Stimulated activated CD4-positive, alpha-beta T cell treated with anti-CD3 and anti-CD28 coated beads, TNF-alpha, amount 100 ng/mL, for 4 hours (primary cell): ENCODE results near the gene SCARB2.
"Not testable (repeated sequence)": the region's sequence is repeated elsewhere in the genome, so short reads cannot be mapped to it uniquely, and the experiment has no call there.

Experiments
- DNase-seq, 3 experiments: peaks; one replicate each; pipeline ENCODE4 v3.0.0-alpha.2; 2020; ENCODE audit warnings: low read depth in 3 of 3

SCARB2 gene, protein sequence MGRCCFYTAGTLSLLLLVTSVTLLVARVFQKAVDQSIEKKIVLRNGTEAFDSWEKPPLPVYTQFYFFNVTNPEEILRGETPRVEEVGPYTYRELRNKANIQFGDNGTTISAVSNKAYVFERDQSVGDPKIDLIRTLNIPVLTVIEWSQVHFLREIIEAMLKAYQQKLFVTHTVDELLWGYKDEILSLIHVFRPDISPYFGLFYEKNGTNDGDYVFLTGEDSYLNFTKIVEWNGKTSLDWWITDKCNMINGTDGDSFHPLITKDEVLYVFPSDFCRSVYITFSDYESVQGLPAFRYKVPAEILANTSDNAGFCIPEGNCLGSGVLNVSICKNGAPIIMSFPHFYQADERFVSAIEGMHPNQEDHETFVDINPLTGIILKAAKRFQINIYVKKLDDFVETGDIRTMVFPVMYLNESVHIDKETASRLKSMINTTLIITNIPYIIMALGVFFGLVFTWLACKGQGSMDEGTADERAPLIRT

DNA sequence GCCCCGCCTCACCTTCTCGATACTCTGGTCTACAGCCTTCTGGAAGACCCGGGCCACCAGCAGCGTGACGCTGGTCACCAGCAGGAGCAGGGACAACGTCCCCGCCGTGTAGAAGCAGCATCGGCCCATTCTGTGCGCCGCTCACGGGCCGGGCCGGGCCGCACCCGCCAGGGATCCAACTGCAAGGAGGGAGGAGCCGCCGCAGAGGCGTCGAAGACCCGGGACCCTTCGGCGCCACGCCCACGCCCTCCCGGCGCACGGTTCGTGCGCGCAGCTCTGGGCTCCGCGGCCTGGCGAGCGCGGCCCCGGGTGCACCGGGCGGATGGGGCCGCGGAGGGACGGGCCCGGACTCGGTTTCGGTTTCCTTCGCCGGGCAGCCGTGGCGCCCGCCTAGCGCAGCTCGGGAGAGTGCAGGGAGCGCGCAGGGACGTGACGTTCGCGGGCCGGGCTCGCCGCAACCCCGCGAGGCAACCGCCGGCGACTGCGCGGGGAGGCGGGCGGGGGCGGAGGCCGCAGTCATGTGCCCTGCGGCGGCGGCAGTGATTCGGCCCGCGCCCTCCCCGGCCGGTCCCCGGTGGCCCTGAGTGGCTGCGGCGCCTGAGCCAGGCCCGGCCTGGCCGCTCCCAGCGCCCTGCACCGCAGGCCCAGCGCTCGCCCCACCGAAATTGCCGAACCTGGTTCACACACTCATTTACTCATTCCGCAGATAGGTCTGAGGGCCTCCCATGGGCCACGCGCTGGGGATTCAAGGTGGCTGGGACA, at the start of gene SCARB2:
SCARB2 (minus strand) TSS at position 410 of the 762 bp plus-strand sequence; CDS start at position 129, 281 bp downstream.
- peak; percentile 28 to 63 (median 48) for DNase-seq

DNA sequence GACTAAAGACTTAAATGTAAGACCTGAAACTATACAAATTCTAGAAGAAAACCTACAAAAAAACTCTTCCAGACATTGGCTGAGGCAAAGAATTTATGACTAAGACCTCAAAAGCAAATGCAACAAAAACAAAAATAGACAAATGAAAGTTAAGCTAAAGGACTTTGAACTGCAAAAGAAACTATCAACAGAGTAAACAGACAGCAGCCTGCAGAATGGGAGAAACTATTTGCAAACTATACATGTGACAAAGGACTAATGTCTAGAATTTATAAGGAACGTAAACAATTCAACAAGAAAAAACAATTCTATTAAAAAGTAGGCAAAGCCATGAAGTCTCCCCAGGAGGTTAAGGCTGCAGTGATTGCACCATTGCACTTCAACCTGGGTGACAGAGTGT, 46.9 kb upstream of the SCARB2 start:
- DNase-seq = no peak

DNA sequence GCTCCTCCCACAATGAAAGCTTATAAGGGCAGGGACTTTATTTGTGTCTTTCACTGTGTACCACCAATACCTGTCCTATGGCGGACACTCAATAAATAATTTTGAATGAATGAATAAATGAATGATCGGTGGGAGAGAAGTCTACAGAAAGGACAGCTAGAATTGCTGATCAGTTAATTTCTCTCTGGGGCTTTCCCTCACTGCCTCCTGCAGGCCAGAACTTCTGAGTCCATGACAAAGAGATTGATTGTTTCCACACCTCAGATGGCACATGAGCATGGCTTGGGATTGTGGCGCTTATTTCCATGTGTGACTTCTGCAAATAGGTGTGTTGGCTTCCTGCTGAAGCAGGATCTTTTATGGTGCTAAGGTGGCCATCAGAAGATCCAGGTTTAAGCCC, 44.2 kb upstream of the SCARB2 start:
- DNase-seq = no peak

DNA sequence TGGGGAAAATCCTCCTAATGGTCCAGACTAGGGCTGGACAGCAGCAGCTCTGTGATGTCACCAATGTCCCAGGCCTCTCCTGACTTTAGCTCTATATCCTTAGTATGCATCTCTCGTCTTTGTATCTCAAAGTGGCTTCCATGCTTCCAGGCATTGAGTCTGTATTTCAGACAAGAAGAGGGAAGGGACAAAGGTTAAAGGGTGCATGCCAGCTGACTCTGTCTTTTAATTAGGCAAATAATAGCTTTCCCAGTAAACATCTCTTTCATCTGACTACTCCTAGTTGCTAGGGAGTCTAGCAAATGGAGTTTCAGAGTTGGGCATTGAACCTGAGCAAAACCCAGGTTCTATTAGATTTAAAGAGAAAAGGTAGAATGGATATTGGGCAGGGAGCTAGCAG, 43.3 kb upstream of the SCARB2 start:
- no peak for DNase-seq

DNA sequence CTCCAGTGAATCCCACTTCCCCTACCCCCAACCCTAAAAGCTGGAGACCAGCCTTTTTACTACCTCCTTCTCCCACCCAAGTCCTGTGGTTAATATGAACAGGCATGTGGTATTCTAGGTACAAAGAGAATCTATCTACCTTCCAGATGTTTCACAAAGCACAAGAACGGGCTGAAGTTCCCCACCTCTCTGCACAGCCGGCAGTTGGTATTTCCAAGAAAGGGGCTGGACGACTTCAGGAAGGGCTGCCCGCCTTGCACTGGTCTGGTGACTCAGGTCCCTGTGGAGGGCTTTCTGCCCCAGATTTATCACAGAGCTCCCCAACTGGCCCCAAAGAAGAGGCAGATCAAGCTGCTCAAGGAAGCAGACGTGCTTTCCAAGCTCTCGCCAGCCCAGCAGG, 42.4 kb upstream of the SCARB2 start:
- DNase-seq = no peak

DNA sequence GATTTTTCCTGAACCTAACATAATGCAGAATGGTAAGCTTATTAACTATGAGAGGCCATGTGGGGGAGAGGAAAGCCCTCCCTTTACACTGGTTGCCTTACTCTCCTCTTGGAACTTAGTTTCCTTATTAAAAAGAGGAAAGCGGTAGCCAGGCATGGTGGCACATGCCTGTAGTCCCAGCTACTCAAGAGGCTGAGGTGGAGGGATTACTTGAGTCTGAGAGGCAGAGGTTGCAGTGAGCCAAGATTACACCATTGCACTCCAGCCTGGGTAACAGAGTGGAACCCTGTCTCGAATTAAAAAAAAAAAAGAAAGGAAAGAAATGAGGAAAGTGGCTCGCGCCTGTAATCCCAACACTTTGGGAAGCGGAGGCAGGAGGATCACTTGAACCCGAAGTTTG, 39.9 kb upstream of the SCARB2 start:
- no peak for DNase-seq

DNA sequence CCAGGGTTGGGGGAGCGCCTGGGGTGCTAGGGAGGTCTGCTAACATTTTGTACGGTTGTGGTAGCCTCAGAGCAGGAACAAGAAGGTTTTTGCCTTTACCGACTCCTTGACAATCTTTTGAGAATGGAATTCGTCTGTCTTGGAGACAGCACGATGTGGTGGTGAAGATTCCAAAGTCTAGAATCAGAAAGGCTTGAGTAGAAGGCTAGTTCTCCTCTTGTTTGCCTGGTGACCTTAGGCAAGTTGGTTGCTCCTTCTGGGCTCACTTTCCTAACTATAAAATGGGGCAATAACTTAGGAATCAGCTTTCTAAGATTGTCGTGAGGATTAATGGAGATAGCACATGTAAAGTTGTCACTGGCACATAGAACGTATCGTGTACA, 38.6 kb upstream of the SCARB2 start:
- no peak for DNase-seq

DNA sequence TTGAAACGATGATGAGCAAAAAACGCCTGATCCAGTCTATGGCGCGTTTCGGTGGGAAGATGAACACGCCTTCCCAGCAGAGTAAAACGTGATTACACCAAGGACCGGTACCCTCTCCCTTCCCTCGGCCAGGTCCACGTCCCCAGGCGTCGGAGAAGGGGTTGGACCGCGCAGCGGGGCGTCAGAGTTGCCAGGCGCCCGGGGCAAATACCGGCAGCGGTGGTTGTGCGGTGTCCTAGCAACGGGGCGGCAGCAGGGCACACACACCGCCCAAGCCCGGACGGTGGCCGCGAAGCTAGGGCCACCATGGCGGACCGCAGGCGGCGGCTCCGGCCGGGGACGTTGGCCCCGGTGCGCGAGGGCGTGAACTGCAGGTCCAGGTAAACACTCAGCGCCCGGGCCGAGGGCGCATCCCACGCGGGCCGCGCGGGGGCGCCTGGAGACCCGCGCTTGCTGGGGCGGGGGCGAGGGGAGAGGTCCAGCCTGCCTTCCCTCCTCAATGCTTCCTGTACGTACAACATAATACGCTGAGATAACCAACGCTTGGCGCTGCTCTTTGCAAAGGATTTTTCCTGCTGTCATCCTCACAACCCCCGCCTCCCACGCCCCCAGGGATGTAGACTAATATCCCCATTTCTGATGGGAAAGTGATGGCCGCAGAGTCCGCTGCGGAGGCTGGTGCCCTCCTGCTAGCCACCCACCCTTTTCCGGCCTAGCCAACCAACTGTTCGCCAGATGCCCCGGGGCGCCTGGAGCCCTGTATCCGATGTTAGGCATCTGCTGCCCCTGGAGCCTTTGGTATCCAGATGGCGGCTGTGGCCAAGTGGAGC, 38.0 kb upstream of the SCARB2 start, which contains the start of gene FAM47E:
FAM47E (plus strand) TSS at position 281 of the 830 bp plus-strand sequence; CDS start at position 307, 26 bp downstream.
- DNase-seq = peak in 1 of 3 experiments; percentile 4

DNA sequence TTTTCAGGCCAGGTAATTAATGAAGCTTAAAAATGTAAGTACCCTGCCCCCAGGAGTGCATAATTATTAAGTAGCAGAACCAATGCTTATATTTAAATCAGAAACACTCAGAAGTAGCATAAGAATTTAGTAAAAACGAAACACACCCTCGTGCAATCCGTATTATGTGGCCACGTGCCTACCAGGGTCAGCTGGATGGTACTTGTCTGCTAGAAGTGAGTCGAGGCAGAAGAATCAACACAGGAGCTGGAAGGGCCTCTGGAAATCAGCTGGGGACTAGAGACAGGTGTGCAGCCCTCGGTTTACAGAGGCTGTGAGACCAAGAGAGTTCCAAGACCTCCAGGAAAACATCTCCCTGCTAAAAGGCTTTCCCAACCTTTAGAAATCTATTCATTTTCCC, 37.3 kb upstream of the SCARB2 start:
- no peak for DNase-seq

DNA sequence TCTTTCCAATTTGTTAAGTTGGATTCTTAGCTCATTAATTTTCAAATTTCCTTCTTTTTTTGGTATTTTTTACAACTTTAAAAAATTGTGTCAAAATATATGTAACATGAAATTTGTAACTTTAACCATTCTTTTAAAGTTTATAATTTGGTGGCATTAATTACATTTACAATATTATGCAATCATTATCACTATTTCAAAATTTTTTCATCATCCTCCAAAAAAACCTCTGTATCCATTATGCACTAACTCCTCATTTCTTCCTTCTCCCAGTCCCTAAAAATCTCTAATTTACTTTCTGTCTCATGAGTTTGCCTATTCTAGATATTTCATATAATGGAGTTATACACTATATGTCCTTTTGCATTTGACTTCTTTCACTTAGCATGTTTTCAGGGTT, 33.2 kb upstream of the SCARB2 start:
- DNase-seq = no peak

DNA sequence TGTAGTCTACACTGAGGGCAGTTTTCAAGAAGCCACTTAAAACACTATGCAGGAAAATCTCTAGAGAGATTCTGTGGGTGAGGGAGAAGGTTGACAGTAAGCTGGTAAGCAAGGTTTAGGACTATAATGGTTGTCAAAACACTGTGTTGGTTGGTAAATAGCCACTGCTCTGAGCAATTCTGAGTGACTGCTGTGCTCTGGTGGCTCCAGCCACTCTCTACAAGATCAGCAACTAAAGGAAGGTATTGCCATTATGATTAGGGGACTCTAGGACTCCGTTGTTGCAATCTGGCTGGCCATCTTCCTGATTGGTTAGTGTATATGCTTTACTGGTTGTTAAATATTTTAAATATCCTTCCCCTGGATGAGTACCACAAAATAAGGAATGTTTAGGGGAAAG, 32.4 kb upstream of the SCARB2 start:
- DNase-seq = no peak

DNA sequence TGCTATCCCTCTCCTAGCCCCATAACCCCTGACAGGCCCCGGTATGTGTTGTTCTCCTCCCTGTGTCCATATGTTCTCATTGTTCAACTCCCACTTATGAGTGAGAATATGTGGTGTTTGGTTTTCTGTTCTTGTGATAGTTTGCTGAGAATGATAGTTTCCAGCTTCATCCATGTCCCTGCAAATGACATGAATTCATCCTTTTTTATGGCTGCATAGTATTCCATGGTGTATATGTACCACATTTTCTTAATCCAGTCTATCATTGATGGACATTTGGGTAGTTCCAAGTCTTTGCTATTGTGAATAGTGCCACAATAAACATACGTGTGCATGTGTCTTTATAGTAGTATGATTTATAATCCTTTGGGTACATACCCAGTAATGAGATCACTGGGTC, 30.3 kb upstream of the SCARB2 start:
- not testable (repeated sequence) for DNase-seq

DNA sequence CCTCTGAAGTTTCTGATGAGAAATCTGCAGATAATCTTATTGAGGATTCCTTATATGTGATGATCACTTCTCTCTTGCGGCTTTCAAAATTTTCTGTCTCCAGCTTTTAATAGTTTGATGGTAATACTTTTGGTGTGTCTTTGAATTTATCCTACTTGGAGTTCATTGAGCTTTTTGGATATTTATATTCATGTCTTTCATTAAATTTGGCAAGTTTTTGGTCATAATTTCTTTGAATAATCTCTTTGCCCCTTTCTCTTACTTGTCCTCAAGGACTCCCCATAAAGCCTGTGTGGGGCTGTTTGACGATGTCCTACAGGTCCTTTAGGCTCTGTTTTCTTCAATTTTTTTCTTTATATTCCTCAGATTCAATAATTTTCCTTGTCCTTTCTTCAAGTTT, 26.6 kb upstream of the SCARB2 start:
- no peak for DNase-seq

DNA sequence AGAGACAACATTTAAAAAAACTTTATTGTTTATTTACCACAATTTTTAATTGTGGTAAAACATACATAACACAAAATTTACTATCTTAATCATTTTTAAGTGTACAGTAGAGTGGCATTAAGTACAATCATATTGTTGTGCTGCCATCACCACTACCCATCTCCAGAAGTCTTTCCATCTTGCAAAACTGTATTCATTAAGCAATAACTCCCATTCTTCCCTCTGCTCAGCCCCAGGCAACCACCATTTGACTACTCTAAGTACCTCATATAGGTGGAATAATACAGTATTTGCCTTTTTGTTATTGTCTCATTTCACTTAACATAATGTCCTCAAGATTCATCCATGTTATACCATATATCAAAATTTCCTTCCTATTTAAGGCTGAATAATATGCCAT, 25.1 kb upstream of the SCARB2 start:
- DNase-seq = no peak

DNA sequence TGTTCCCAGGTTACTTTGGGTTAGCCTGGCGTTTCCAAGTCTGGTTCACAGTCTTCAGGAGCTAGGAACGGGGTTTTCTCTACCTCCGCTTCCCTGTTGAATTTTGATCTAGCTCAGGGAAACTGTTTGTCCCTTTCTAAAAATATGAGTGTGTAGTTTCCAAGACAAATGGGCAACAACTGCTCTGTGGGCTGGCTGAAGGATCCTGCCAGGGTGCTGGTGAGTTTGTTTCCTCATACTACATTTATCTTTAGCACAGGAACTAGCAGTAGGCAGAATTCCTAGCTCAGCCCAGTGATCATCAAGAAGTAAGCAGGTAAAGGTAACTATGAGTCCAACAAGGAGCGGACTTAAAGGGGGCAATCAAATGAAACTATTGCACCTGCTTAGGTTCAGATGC, 24.6 kb upstream of the SCARB2 start:
- DNase-seq = no peak

DNA sequence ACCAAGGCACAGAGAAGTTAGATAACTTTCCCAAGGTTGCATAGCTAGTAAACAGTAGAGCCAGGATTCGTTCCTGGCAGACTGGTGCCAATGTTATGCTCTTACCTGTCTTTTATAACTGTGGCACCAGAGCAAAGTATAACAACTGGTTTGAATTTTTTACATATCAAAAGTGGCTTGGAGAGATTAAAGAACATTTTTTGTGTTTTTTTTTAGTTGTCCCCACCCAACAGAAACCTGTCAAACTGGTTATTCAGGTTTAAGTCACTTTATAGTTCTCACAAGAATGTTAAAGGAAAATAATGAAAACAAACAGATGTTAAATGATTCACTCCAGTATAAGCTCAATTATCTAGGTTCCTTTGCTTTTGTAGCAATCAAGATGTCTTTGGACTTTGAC, 22.3 kb upstream of the SCARB2 start:
- DNase-seq = no peak

DNA sequence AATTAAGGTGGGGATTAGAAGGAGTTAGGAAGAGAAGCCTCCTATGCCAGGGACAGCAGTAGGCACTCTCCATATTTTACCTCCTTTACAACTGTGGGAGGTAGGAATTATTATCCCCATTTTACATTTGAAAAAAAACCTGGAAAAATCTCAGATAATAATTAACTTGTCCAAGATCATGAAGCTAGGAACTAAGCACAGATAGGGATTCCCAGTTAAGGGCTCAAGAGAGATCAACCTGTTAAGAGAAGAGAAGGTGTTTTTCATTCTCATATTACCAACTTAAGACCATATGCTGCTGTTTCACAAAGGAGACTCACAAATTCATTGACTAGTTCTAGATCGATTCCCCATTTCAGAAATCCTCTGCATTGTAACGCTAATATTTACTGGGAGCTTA, 21.8 kb upstream of the SCARB2 start:
- no peak for DNase-seq

DNA sequence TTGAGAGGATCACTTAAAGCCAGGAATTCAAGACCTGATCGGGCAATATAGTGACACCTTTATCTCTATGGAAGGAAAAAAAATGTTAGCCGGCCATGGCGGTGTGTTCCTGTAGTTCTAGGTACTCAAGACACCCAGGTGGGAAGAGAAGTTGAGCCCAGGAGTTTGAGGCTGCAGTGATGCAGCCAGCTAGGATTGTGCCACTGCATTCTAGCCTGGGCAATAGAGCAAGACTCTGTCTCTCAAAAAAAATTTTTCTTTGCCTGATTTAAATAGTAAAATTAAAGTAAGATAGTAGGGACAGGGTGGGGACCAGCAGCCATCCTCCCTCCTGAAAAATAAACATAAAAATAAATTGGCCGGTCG, 21.0 kb upstream of the SCARB2 start:
- DNase-seq = no peak

DNA sequence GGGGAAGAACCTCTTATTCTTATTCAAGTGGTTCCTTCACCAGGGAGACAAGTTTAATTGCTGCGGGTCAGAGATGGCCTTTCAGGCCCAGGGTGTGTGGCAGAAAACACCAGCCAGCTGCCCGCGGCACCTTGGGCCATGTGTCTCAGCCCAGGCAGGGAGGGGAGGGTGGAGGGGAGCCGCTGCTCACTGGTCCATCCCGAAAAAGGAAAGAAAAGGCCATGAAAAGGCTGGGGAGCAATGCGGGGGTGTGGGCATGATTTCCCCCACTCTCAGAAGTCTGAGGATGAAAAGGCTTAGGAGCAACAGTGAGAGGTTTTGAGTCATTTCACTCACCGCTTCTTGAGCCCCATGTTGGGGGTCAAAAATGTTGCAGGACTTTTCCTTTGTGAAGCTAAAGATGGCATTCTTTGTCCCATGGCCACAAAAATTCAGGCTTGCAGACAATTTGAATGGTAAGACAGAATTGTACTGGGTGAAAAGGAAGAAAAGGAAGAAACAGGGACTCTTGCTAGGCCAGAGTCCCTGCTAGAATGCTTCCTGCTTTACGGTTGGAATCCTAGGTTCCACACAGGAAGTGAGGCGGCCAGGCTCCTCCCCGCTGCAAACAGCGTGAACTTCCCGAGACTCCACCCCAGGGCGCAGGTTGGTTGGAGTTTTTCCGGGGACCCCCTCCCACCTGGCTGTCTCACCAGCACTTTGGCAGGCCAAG, 20.5 kb upstream of the SCARB2 start:
- no peak for DNase-seq

DNA sequence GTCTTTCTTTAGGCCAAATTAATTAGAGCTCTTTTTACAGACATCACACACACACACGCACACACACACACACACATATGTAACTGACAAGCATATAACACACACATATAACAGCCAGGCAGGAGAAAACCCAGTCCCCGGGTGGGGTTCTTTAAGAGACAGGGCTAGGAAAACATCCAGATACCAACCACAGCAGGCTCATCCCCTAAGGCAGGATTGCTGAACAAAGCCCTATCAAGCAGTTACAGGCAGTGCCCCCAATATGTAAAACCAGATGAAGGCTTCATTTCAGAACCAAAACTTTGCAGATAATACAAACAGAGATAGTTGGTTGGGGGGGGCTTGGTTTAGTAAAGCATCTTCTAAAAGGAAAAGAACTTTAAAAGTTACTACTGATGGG, 19.9 kb upstream of the SCARB2 start:
- no peak for DNase-seq

DNA sequence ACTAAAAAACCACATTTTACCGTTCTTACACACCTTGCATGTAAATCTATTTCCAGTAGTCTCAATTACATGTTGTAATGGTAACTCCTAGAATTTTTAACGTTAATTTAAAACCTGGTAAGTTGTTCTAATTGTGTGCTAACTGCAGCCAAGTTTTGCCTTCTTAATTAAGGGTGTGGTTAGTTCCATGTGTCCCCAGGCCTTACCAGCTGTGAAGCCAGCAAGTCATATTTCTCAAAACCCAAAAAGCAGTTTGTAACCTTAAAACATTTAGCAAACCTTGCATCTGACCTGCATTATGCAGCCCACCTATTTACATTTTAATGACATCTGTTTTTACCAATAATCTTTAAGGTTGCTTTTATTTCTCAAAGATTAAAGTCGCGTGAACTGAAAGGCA, 19.5 kb upstream of the SCARB2 start:
- DNase-seq = no peak

DNA sequence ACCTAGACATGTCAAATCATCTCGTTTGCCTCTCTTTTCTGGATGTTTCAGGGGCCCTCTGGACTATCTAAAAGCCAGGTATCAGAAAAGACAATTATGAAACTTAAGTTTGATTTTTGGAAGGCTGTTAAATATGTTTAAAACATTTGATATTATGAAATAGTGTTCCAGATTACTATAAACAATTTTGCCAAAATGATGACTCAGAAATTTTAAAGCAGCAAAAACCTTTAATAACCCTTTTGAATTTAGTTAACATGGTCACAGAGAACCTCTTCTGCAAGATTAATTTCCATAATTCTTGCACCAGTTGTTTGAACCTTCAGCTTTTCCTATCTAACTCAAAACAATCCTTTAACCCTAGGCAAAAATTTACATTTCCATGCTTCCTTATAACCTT, 19.1 kb upstream of the SCARB2 start:
- no peak for DNase-seq
